Measurements from ENCODE around the gene PXMP2. TPM values are rescaled to one million over a fixed set of nuclear protein-coding genes. Genes with fewer than 3 reads are reported as not detected.

PXMP2 gene
- polyA plus RNA-seq, 3 donors, result 2.9 to 9.2 (median 8.7) TPM

DNA sequence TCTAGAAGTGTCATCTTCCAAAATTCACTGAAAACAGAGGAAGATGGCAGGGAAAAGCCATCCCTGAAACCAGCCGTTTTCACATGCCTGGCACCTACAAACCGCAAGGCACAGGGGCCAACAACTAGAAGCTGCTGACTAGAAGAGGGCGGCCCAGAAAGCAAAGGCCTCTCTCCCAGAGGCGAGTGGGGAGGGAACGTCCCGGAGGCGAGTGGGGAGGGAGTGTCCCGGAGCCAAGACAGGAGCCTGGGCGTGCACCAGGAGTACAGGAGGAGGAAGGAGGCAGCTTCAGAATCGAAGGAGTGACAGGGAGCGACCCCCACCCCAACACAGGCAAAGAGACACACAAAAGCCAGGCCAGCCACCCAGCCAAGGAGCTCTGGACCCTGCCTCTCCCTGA, 53.3 kb downstream of the PXMP2 start:
- intact Hi-C loops (cut with micrococcal nuclease), result no loop called here
- no peak overlapping the region for H3K4me3 ChIP-seq (replicated peaks in 1 of 3; ENCODE audit: low read depth in 2 of 3, low read length in 3 of 3)
- peaks cover 0 to 2% (median 0%) of the 10 kb centered on the region in 7 donors for H3K9me3 Mint-ChIP-seq
- TF ChIP-seq, protein P1, sequence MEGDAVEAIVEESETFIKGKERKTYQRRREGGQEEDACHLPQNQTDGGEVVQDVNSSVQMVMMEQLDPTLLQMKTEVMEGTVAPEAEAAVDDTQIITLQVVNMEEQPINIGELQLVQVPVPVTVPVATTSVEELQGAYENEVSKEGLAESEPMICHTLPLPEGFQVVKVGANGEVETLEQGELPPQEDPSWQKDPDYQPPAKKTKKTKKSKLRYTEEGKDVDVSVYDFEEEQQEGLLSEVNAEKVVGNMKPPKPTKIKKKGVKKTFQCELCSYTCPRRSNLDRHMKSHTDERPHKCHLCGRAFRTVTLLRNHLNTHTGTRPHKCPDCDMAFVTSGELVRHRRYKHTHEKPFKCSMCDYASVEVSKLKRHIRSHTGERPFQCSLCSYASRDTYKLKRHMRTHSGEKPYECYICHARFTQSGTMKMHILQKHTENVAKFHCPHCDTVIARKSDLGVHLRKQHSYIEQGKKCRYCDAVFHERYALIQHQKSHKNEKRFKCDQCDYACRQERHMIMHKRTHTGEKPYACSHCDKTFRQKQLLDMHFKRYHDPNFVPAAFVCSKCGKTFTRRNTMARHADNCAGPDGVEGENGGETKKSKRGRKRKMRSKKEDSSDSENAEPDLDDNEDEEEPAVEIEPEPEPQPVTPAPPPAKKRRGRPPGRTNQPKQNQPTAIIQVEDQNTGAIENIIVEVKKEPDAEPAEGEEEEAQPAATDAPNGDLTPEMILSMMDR (IDR thresholded peaks at IDR 0.05), result no peak
- H3K9me3 ChIP-seq (replicated peaks in 1 of 2; ENCODE audit: control insufficient read depth in 1 of 2, insufficient read depth in 1 of 2, low read length in 2 of 2), result no peaks in the 10 kb centered on the region
- no peak overlapping the region for H3K4me2 ChIP-seq (replicated peaks; ENCODE audit: extremely low read depth, low read length, poor library complexity, severe bottlenecking)
- peaks cover 47% of the 10 kb centered on the region for H4K20me1 ChIP-seq (ENCODE audit: insufficient read depth, low read length)
- H3K36me3 ChIP-seq (replicated peaks in 1 of 2; ENCODE audit: control insufficient read depth in 1 of 2, insufficient read depth in 2 of 2, low read length in 2 of 2), result peaks cover 91 to 100% of the 10 kb centered on the region in 2 donors
- no peaks in the 10 kb centered on the region for H3K27me3 ChIP-seq (ENCODE audit: control insufficient read depth in 2 of 2, insufficient read depth in 2 of 2, low read length in 2 of 2)
- DNase-seq, result no peak
- H3K4me1 Mint-ChIP-seq, result no peaks in the 10 kb centered on the region
- no peak overlapping the region for H2AFZ ChIP-seq (ENCODE audit: insufficient read depth, low read depth, low read length, poor library complexity, severe bottlenecking)
- H3K9ac ChIP-seq (ENCODE audit: insufficient read depth, low read length, poor library complexity, severe bottlenecking), result no peak overlapping the region
- peaks cover 0 to 3% (median 0%) of the 10 kb centered on the region in 3 donors for H3K27me3 Mint-ChIP-seq (ENCODE audit: low read depth in 3 of 3)
- no peak overlapping the region for H3K27ac Mint-ChIP-seq
- H3K4me1 ChIP-seq (ENCODE audit: control insufficient read depth in 1 of 2, insufficient read depth in 2 of 2, low read length in 2 of 2), result no peaks in the 10 kb centered on the region
- WGBS (ENCODE audit: insufficient coverage), result 100% methylated on average over 8 of the region's 11 CpGs
- peaks cover 95 to 100% of the 10 kb centered on the region in 2 donors for H3K36me3 Mint-ChIP-seq
- no peak overlapping the region for H3K4me3 Mint-ChIP-seq
- no peak overlapping the region for H3K27ac ChIP-seq (ENCODE audit: low read depth in 1 of 2, low read length in 2 of 2)
- H3K79me2 ChIP-seq (ENCODE audit: insufficient read depth, low read length), result peaks cover 29% of the 10 kb centered on the region

DNA sequence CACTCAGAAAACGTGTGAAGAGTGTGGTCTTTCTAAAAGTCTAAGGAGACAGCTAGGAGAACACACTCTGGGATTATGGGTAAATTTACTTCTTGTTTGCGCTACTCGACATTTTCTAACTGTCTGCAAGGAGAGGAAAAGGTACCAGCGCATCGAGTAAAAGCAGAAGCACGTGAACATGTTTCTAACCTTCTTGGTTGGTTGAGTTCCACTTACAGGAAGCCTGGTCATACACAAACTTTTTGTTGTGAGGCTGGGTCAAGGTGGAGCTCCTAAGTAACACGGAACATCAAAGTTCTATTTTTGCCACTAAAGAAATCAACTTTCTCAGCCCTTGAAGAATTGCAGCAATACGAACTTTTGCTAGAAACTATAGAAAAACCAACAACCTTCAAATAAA, 54.2 kb downstream of the PXMP2 start:
- Mint-ChIP-seq H3K9me3 (peaks cover 0 to 2% (median 0%) of the 10 kb centered on the region in 7 donors), H3K36me3 (peaks cover 94 to 100% of the 10 kb centered on the region in 2 donors), H3K27me3 (ENCODE audit: low read depth in 3 of 3) (peaks cover 0 to 1% (median 0%) of the 10 kb centered on the region in 3 donors), H3K4me3 (no peak overlapping the region), H3K4me1 (no peaks in the 10 kb centered on the region), H3K27ac (no peak overlapping the region)
- H3K4me2 ChIP-seq (replicated peaks; ENCODE audit: extremely low read depth, low read length, poor library complexity, severe bottlenecking), result no peak overlapping the region
- H3K27ac ChIP-seq (ENCODE audit: low read depth in 1 of 2, low read length in 2 of 2), result peak overlapping the region in 1 of 2 donors; percentile 31
- H3K4me3 ChIP-seq (replicated peaks in 1 of 3; ENCODE audit: low read depth in 2 of 3, low read length in 3 of 3), result no peak overlapping the region
- H3K27me3 ChIP-seq (ENCODE audit: control insufficient read depth in 2 of 2, insufficient read depth in 2 of 2, low read length in 2 of 2), result no peaks in the 10 kb centered on the region
- H3K4me1 ChIP-seq (ENCODE audit: control insufficient read depth in 1 of 2, insufficient read depth in 2 of 2, low read length in 2 of 2), result no peaks in the 10 kb centered on the region
- no peak for DNase-seq
- intact Hi-C loops (cut with micrococcal nuclease), result no loop called here
- no peak overlapping the region for H2AFZ ChIP-seq (ENCODE audit: insufficient read depth, low read depth, low read length, poor library complexity, severe bottlenecking)
- TF ChIP-seq, protein P1 (IDR thresholded peaks at IDR 0.05), result no peak
- peaks cover 48% of the 10 kb centered on the region for H4K20me1 ChIP-seq (ENCODE audit: insufficient read depth, low read length)
- peaks cover 91 to 100% of the 10 kb centered on the region in 2 donors for H3K36me3 ChIP-seq (replicated peaks in 1 of 2; ENCODE audit: control insufficient read depth in 1 of 2, insufficient read depth in 2 of 2, low read length in 2 of 2)
- 86% methylated on average over 5 of the region's 8 CpGs for WGBS (ENCODE audit: insufficient coverage)
- no peaks in the 10 kb centered on the region for H3K9me3 ChIP-seq (replicated peaks in 1 of 2; ENCODE audit: control insufficient read depth in 1 of 2, insufficient read depth in 1 of 2, low read length in 2 of 2)
- H3K9ac ChIP-seq (ENCODE audit: insufficient read depth, low read length, poor library complexity, severe bottlenecking), result no peak overlapping the region
- H3K79me2 ChIP-seq (ENCODE audit: insufficient read depth, low read length), result peaks cover 36% of the 10 kb centered on the region
